Muscle of arm (tissue), 12 donors: ENCODE results near the gene AQP7. TPM values are rescaled to one million over a fixed set of nuclear protein-coding genes. Genes with fewer than 3 reads are reported as not detected.
"Not testable (repeated sequence)": the region's sequence is repeated elsewhere in the genome, so short reads cannot be mapped to it uniquely, and the experiment has no call there.

Experiments
- DNase-seq: peaks from one replicate; pipeline ENCODE4 v3.0.0-alpha.2; 2013
- polyA plus RNA-seq, 12 donors: library from polyadenylated mRNA; unstranded; fragments of 120-200 nt; gene quantifications; one replicate each; pipeline ENCODE4 v1.2.1, GENCODE V29; 2013; ENCODE audit not compliant: insufficient read length in 12 of 12

AQP7 gene
- polyA plus RNA-seq, 12 donors: 0.41 to 3.5 (median 2.2) TPM; not detected in 2

DNA sequence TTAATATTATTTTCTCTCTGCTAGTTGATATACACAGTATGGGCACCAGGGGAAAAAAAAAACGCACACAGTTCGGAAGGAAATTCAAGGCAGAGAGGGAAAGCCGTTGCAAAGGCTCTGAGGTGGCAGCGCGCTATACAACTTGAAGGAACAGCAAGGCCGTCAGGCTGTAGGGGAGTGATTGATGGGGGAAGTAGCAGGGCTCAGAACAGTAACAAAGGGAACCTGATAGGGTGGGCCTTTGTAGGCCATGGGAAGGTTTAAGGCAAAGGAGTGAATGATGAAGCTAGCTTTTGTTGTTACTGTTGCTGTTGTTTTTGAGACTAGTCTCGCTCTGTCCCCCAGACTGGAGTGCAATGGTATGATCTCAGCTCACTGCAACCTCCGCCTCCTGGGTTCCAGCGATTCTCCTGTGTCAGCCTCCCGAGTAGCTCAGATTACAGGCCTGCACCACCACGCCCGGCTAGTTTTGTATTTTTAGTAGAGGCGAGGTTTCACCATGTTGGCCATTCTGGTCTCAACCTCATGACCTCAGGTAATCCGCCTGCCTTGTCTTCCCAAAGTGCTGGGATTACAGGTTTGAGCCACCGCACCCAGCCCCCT, 27.0 kb downstream of the AQP7 start:
- DNase-seq: no peak

DNA sequence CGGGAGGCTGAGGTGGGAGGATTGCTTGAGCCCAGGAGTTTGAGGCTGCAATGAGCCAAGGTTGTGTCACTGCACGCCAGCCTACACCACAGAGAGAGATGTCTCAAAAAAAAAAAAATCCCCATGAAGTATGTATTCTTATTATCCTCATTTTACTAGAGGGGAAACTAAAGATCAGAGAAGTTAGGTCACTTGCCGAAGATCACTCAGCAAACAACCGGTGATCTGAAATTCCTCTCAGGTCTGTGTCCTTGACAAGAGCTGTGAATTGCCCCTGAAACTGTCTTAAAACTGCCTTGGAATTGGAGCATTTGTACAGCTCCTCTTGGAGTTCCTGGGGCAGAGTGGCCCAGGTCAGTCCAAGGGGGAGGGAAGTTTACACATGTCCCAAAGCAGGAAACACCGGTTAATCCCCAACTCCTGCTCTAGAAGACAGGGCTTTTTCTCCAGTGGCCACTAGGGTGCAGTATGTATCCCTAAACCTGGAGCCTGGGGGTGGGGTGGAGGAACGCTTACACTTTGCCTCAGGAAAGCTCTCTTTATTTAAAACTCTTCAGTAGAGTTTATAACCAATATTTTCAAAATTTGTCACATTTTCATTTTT, 27.6 kb downstream of the AQP7 start:
- peak; percentile 77 for DNase-seq

DNA sequence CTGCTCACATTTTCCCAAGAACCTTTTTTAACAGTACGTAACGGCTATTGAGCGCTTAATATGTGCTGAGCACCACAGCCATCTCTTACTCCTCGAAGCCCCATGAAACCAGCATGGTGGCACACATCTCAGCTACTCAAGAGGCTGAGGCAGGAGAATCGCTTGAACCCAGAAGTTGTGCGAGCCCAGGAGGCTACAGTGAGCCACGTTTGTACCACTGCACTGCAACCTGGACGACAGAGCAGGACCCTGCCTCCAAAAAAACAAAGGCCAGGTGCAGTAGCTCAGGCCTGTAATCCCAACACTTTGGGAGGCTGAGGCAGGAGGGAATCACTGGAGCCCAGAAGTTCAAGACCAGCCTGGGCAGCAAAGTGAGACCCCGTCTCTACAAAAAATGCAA, 28.2 kb downstream of the AQP7 start:
- no peak for DNase-seq

DNA sequence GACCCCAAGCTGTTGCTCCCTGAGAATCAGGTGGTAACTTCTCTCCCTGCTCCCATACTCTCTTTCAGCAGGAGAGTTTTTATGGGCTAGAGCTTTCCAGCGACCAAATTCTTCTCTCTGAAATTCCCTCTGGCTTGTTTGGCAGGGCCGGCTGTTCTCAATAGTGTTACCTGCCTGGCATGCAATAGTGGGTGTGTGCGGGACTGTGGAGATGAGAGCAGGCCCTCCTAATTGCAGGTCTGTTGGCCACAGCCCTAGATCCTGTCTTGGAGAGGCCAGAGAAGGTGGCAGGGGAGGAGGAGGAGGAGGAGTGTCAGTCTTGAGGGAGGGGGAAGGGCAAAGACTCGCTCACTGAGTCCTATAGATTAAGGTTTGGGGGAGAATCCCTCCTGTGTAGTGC, 29.5 kb downstream of the AQP7 start:
- no peak for DNase-seq

GRCh38 chr9:33366979-33367480, 35.3 kb downstream of the AQP7 start:
- DNase-seq: no peak

GRCh38 chr9:33364814-33365213, 37.6 kb downstream of the AQP7 start:
- not testable (repeated sequence) for DNase-seq

GRCh38 chr9:33364127-33364526, 38.2 kb downstream of the AQP7 start:
- no peak for DNase-seq

GRCh38 chr9:33358641-33359040, 43.7 kb downstream of the AQP7 start:
- DNase-seq: not testable (repeated sequence)

- no peak for DNase-seq
These were observed 46.4 kb downstream of the AQP7 start for GRCh38 chr9:33355933-33356332.

- DNase-seq: no peak
These were observed 47.6 kb downstream of the AQP7 start for GRCh38 chr9:33354651-33355211.

GRCh38 chr9:33351547-33351946, 50.8 kb downstream of the AQP7 start:
- DNase-seq: no peak

DNA sequence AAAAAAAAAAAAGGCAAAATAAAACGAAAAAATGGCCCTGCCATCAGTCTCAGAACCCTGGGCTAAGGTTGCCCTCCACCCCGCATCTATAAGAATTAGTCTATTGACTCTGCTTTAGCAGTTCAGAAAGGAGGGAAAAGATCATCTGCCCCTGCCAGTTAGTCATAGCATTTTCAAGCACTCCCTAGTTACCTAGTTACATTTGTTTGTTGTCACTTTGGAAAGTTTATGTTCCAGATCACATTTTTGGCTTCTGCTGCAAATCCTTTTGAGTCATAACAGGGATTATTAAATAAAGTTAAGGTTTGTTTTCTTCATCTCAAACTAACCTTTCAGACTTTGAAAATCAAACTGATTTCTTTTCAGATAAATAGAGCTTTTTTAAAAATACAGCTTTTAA, 52.1 kb downstream of the AQP7 start:
- peak; percentile 71 for DNase-seq

- DNase-seq: no peak
These were observed 52.6 kb downstream of the AQP7 start for GRCh38 chr9:33349743-33350142.

DNA sequence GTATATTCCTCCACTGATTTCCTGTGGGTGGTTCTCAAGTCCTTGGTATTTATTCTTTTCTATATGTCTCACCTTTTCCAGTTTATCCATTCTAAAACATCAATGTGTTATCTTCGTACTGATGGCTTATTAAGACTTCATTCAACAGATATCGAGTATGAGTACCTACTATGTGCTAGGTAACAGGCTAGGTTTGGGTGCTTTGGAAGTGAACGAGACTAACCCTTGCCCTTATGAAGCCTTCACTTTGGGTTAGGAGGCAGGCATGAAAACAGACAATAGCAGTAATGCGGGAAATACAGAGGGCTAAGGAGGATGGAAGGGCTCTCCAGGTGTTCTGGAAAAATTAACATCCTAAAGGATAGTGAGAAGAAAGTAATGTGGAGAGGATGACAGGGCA, 53.4 kb downstream of the AQP7 start:
- DNase-seq: no peak

DNA sequence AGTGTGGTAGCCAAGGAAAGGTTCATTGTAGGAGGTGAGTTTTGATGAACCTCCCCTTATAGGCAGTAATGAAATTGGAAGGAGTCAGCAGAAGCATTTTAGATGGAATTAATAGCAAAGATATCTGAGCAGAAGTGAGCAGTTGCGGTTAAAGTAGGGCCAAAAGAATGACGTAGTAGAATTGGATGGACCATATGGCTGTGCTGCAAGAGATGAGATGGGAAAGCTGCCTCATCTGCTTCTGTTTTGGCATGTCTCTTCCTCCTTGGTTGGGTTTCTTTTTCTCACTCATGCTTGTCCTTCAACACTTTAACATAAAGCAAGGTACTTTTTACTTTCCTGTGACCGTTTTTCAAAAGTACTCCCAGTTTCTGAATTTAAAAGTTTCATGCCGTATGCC, 55.8 kb downstream of the AQP7 start:
- peak; percentile 12 for DNase-seq

DNA sequence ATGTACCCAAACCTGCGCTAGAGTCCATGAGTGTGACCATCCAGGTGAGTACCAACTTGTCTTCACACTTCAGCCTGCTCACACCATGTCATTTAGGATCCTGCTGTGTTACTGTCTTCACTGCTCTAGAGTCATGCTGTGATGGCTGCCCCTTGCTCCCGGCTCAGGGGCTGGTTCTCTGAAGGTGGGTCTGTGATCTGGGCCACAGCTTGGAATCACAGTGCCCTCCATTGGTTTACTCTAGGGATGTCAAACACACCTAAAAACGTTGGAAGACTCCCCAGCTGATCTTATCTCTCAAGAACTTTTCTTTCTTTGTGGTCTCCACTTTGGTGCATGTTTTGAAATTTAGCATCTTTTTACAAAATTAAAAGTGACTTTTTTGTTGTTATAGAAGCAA, 58.2 kb downstream of the AQP7 start:
- DNase-seq: no peak

DNA sequence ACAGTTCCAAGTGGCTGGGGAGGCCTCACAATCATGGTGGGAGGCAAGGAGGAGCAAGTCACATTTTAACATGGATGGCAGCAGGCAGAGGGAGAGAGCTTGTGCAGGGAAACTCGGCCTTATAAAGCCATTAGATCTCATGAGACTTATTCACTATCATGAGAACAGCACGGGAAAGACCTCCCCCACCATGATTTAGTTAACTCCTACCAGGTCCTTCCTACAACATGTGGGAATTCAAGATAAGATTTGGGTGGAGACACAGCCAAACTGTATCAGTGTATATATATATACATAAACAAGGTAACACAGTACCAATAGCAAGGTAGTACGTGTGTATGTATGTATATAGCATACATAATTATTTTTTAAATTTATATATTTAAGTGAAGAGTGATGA, 61.2 kb downstream of the AQP7 start:
- no peak for DNase-seq

- DNase-seq: no peak
These were observed 62.2 kb downstream of the AQP7 start for GRCh38 chr9:33340186-33340585.

Other genes starting within 250 kb of the AQP7 start
- 100 to 1,000 TPM in 1 of 12 donors, 10 to 100 TPM in 11; 34.6 to 569 (median 45.1) TPM for gene B4GALT1, start 235.2 kb downstream of the AQP7 start, polyA plus RNA-seq
- under 1 TPM in 2 of 12 donors, not detected in 10; 0.49 to 0.78 TPM for gene SPINK4, start 162.4 kb downstream of the AQP7 start, polyA plus RNA-seq
- 10 to 100 TPM in 11 of 12 donors, not detected in 1; 44.5 to 87.3 (median 76.7) TPM for gene BAG1, start 137.9 kb downstream of the AQP7 start, polyA plus RNA-seq
- gene CHMP5, start 137.5 kb downstream of the AQP7 start, polyA plus RNA-seq: 10 to 100 TPM in 11 of 12 donors, not detected in 1; 61.7 to 93.0 (median 83.2) TPM
- 10 to 100 TPM in 11 of 12 donors, not detected in 1; 23.2 to 35.4 (median 27.8) TPM for gene NFX1, start 112.1 kb downstream of the AQP7 start, polyA plus RNA-seq
- gene AQP3, start 45.0 kb upstream of the AQP7 start, polyA plus RNA-seq: 10 to 100 TPM in 3 of 12 donors, 1 to 10 TPM in 7, not detected in 2; 5.1 to 63.3 (median 7.4) TPM
- 10 to 100 TPM in 11 of 12 donors, not detected in 1; 18.4 to 26.6 (median 24.3) TPM for gene NOL6, start 71.4 kb upstream of the AQP7 start, polyA plus RNA-seq
- gene ANKRD18B, start 121.7 kb upstream of the AQP7 start, polyA plus RNA-seq: 1 to 10 TPM in 2 of 12 donors, under 1 TPM in 8, not detected in 2; 0.16 to 4.2 (median 0.52) TPM